ENCODE data around the gene VSNL1. TPM values are rescaled to one million over a fixed set of nuclear protein-coding genes. Genes with fewer than 3 reads are reported as not detected.

The VSNL1 gene
- total RNA-seq, 1 donor from 2014 or later, result 19.6 TPM

DNA sequence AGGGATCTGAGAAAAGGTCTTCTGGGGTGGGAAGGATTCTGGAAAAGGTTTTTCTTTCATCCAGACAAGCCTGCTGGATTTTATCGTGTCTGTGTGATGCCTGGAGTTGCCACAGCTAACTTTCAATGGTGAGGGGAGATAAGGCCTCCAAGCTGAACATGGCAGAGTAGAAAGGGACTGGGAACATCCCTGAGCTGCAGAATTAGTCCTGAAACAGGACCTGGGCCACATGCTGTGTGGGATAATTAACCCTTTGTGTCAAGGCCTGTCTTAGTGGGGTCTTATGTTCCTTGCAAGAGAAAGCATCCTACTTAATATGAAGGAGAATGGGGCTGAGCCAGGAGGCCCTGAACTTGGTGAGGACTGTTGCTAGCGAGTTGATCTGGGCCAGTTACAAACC, 66.4 kb downstream of the VSNL1 start:
- Mint-ChIP-seq H3K36me3 (ENCODE audit: low read depth, unreplicated experiment) (peaks cover 4% of the 10 kb centered on the region), H3K27me3 (ENCODE audit: unreplicated experiment) (peaks cover 8% of the 10 kb centered on the region), H3K4me1 (ENCODE audit: unreplicated experiment) (no peaks in the 10 kb centered on the region), H3K4me3 (ENCODE audit: unreplicated experiment) (no peak overlapping the region), H3K9me3 (ENCODE audit: unreplicated experiment) (no peaks in the 10 kb centered on the region), H3K27ac (ENCODE audit: unreplicated experiment) (no peak overlapping the region)
- no peak for DNase-seq (ENCODE audit: low spot score)
- TF ChIP-seq, protein P1, sequence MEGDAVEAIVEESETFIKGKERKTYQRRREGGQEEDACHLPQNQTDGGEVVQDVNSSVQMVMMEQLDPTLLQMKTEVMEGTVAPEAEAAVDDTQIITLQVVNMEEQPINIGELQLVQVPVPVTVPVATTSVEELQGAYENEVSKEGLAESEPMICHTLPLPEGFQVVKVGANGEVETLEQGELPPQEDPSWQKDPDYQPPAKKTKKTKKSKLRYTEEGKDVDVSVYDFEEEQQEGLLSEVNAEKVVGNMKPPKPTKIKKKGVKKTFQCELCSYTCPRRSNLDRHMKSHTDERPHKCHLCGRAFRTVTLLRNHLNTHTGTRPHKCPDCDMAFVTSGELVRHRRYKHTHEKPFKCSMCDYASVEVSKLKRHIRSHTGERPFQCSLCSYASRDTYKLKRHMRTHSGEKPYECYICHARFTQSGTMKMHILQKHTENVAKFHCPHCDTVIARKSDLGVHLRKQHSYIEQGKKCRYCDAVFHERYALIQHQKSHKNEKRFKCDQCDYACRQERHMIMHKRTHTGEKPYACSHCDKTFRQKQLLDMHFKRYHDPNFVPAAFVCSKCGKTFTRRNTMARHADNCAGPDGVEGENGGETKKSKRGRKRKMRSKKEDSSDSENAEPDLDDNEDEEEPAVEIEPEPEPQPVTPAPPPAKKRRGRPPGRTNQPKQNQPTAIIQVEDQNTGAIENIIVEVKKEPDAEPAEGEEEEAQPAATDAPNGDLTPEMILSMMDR (IDR thresholded peaks at IDR 0.05; ENCODE audit: unreplicated experiment), result no peak

DNA sequence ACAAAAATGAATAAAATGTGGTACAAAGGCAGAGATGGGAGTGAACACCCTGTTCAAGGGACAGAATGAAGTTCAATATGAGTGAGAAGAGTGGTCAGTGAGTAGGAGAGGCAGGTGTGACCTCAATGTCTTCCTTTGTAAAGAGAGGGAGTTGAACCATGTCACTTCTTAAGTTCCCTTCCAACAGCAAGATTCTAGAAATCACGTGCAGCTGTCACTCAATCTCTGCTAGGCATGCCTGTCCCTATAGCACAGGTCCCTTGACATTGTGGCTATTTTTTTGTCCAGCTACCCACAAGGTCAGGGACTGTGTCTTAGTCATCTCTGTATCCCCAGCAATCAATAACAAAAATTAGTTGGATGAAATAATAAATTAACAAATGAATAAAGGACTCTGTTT, 66.9 kb downstream of the VSNL1 start:
- Mint-ChIP-seq H3K4me1 (ENCODE audit: unreplicated experiment) (no peaks in the 10 kb centered on the region), H3K4me3 (ENCODE audit: unreplicated experiment) (no peak overlapping the region), H3K27me3 (ENCODE audit: unreplicated experiment) (peaks cover 8% of the 10 kb centered on the region), H3K27ac (ENCODE audit: unreplicated experiment) (no peak overlapping the region), H3K9me3 (ENCODE audit: unreplicated experiment) (no peaks in the 10 kb centered on the region), H3K36me3 (ENCODE audit: low read depth, unreplicated experiment) (peaks cover 4% of the 10 kb centered on the region)
- TF ChIP-seq, protein P1 (IDR thresholded peaks at IDR 0.05; ENCODE audit: unreplicated experiment), result no peak
- no peak for DNase-seq (ENCODE audit: low spot score)

DNA sequence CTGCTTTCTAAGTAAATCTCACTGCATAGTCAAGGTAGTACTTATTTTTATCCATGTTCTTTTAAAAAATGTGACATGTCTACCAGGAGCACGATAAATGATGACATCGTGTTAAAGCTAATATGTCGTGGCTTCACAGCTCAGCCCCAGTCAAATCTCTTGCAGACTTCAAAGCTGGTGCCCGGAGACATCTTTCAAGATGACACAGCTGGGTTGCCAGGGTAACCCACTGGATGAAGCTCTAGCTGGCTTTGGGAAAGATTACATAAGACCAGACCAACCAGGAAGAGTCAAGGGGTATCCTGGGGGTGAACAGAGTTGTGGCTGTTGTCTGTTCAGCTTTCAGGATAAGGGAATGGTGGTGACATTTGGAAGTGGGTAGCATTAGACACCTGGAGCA, 67.8 kb downstream of the VSNL1 start:
- H3K9me3 Mint-ChIP-seq (ENCODE audit: unreplicated experiment), result no peaks in the 10 kb centered on the region
- H3K27ac Mint-ChIP-seq (ENCODE audit: unreplicated experiment), result no peak overlapping the region
- no peak for DNase-seq (ENCODE audit: low spot score)
- no peak overlapping the region for H3K4me3 Mint-ChIP-seq (ENCODE audit: unreplicated experiment)
- H3K4me1 Mint-ChIP-seq (ENCODE audit: unreplicated experiment), result no peaks in the 10 kb centered on the region
- TF ChIP-seq, protein P1 (IDR thresholded peaks at IDR 0.05; ENCODE audit: unreplicated experiment), result no peak
- H3K27me3 Mint-ChIP-seq (ENCODE audit: unreplicated experiment), result peaks cover 7% of the 10 kb centered on the region
- H3K36me3 Mint-ChIP-seq (ENCODE audit: low read depth, unreplicated experiment), result peaks cover 4% of the 10 kb centered on the region

GRCh38 chr2:17610521-17610920, 70.0 kb downstream of the VSNL1 start:
- no peak for DNase-seq (ENCODE audit: low spot score)
- TF ChIP-seq, protein P1 (IDR thresholded peaks at IDR 0.05; ENCODE audit: unreplicated experiment), result no peak
- Mint-ChIP-seq H3K27me3 (ENCODE audit: unreplicated experiment) (peaks cover 7% of the 10 kb centered on the region), H3K4me3 (ENCODE audit: unreplicated experiment) (no peak overlapping the region), H3K4me1 (ENCODE audit: unreplicated experiment) (peaks cover 2% of the 10 kb centered on the region), H3K36me3 (ENCODE audit: low read depth, unreplicated experiment) (no peaks in the 10 kb centered on the region), H3K9me3 (ENCODE audit: unreplicated experiment) (no peaks in the 10 kb centered on the region), H3K27ac (ENCODE audit: unreplicated experiment) (no peak overlapping the region)

DNA sequence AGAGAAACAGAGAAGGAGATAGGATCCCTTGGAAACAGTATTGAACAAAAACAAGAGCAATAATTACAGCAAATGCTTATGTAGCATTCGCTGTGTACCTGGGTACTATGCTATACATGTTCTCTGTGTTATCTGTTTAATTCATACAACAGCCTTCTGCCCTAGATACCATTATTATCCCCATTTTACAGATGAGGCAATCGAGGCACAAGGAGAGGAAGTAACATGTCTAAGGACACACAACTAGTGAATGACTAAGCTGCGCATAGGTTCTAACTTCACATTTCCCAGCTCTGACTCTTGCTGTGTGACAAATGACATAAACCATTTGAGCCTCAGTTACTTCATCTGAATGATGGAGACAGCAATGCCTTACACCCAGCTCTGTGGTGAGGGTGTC, 70.5 kb downstream of the VSNL1 start:
- no peak for DNase-seq (ENCODE audit: low spot score)
- H3K4me3 Mint-ChIP-seq (ENCODE audit: unreplicated experiment), result no peak overlapping the region
- H3K4me1 Mint-ChIP-seq (ENCODE audit: unreplicated experiment), result peaks cover 2% of the 10 kb centered on the region
- no peaks in the 10 kb centered on the region for H3K9me3 Mint-ChIP-seq (ENCODE audit: unreplicated experiment)
- peaks cover 7% of the 10 kb centered on the region for H3K27me3 Mint-ChIP-seq (ENCODE audit: unreplicated experiment)
- H3K36me3 Mint-ChIP-seq (ENCODE audit: low read depth, unreplicated experiment), result no peaks in the 10 kb centered on the region
- no peak overlapping the region for H3K27ac Mint-ChIP-seq (ENCODE audit: unreplicated experiment)
- TF ChIP-seq, protein P1 (IDR thresholded peaks at IDR 0.05; ENCODE audit: unreplicated experiment), result no peak
